ENCODE results near the gene YWHAH. TPM values are rescaled to one million over a fixed set of nuclear protein-coding genes. Genes with fewer than 3 reads are reported as not detected.

YWHAH gene
- total RNA-seq, 2 donors from 2014 or later = 207 to 269 TPM

DNA sequence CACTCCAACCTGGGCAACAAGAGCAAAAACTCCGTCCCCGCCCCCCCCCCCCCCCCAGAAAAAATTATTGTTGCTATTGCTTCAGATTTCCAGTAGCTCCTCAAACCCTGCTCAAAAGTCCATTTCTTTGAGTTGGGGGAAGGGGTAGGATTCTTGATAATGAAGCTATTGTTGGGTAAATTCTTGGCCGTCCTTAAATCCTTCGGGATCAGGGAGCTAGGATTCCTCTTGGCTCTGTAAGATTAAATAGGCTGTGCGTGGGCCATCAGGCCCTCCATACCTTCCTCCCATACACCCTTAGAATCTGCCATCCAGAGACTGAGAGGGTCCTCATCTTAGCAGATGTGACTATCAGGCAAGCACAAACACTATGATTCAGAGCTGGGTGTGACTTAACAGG lies 16.4 kb downstream of the YWHAH start:
- H3K36me3 ChIP-seq = peaks cover 7% of the 10 kb centered on the region
- no peak overlapping the region for H3K27ac ChIP-seq
- H3K27me3 ChIP-seq = no peaks in the 10 kb centered on the region
- no peaks in the 10 kb centered on the region for H3K4me1 ChIP-seq
- H3K9ac ChIP-seq (ENCODE audit: low read depth in 2 of 2, low read length in 2 of 2) = no peak overlapping the region
- H3K9me3 ChIP-seq = no peaks in the 10 kb centered on the region
- TF ChIP-seq, protein P1, sequence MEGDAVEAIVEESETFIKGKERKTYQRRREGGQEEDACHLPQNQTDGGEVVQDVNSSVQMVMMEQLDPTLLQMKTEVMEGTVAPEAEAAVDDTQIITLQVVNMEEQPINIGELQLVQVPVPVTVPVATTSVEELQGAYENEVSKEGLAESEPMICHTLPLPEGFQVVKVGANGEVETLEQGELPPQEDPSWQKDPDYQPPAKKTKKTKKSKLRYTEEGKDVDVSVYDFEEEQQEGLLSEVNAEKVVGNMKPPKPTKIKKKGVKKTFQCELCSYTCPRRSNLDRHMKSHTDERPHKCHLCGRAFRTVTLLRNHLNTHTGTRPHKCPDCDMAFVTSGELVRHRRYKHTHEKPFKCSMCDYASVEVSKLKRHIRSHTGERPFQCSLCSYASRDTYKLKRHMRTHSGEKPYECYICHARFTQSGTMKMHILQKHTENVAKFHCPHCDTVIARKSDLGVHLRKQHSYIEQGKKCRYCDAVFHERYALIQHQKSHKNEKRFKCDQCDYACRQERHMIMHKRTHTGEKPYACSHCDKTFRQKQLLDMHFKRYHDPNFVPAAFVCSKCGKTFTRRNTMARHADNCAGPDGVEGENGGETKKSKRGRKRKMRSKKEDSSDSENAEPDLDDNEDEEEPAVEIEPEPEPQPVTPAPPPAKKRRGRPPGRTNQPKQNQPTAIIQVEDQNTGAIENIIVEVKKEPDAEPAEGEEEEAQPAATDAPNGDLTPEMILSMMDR (IDR thresholded peaks at IDR 0.05) = no peak
- DNase-seq = no peak
- no peak overlapping the region for H3K4me3 ChIP-seq
- intact Hi-C loops (cut with DNase I) = no loop called here

DNA sequence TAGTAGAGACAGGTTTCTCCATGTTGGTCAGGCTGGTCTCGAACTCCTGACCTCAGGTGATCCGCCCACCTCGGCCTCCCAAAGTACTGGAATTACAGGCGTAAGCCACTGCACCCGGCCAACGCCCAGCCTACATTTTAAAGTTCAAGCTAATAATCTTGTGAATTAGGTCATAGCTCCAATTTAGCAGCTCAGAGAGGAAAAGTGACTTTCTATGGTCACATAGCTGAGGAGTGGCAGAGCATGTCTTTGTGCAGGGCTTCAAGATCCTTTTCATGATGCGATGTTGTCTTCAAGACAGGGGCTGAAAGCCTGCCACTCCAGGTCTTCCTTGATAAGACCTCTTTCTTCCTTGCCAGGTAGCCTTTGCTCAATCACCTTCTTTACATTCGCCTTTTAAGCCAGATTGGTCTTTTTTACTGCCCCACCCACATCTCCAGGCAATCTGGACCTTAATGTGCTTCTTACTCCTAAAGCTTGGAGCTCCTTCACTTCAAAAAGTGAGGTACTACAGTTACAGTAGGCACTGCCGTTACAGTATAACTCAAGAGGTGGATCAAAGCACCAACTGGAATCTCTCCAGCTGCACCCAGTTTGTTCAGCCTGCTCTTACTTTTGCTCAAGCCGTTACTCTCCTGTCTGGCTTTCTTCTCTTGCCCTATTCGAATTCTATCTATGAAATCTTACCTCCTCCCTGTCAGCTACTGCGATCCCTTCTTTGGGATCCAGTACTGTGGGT lies 18.2 kb downstream of the YWHAH start:
- H3K4me1 ChIP-seq = no peaks in the 10 kb centered on the region
- DNase-seq = no peak
- H3K27ac ChIP-seq = no peak overlapping the region
- no peaks in the 10 kb centered on the region for H3K9me3 ChIP-seq
- no peak overlapping the region for H3K4me3 ChIP-seq
- no peaks in the 10 kb centered on the region for H3K36me3 ChIP-seq
- TF ChIP-seq, protein P1 (IDR thresholded peaks at IDR 0.05) = no peak
- H3K9ac ChIP-seq (ENCODE audit: low read depth in 2 of 2, low read length in 2 of 2) = no peak overlapping the region
- H3K27me3 ChIP-seq = no peaks in the 10 kb centered on the region
- intact Hi-C loops (cut with DNase I) = no loop called here

DNA sequence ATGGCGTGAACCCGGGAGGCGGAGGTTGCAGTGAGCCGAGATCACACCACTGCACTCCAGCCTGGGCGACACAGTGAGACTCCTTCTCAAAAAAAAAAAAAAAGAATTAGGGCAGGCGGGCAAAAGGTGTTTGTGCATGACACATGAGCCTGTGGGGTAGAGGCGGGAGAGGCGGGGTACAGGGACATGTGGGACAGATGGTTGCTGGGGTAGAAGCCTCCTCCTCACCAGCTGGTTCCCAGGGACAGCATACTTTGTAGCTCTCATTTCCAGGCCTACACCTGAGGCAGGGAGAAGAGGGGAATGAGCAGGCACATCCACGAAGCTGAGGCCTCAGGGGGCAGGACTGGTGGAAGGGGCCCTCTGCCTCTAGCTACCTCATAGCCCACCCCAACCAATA lies 23.7 kb downstream of the YWHAH start:
- TF ChIP-seq, protein P1 (IDR thresholded peaks at IDR 0.05) = no peak
- H3K4me1 ChIP-seq = no peaks in the 10 kb centered on the region
- no peak overlapping the region for H3K4me3 ChIP-seq
- no peak overlapping the region for H3K9ac ChIP-seq (ENCODE audit: low read depth in 2 of 2, low read length in 2 of 2)
- DNase-seq = no peak
- intact Hi-C loops (cut with DNase I) = no loop called here
- H3K9me3 ChIP-seq = no peaks in the 10 kb centered on the region
- no peaks in the 10 kb centered on the region for H3K36me3 ChIP-seq
- H3K27ac ChIP-seq = no peak overlapping the region
- H3K27me3 ChIP-seq = no peaks in the 10 kb centered on the region

DNA sequence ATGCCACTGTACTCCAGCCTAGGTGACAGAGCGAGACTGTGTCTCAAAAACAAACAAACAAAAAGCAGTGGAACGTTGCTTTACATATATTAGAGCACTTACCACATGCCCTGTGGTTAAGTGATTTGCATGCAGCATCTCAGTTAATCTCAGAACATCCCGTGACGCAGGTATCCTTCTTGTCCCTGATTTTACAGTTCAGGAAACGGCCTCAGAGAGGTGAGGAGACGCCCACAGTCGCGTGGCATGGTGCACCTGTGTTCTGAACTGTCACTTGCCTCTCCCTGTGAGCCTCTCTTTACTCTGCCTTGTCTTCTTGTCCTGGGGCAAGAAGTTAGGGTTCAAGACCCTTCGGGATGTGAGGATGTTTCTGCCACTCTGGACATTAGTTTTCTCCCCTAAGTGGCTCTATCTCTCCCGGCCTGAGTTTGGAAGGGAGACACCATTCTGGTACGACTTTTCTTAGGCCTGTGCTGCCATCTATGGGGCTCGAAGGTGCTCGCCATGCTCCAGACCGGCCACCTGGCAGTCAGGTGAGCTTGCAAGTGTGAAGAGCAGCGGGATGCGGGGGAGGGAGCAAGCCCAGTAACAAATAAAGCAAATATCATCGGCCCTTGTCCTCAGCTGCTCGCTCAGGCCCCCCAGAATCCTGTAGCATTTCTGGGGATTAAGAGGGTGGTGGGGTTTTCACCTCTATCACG lies 25.6 kb downstream of the YWHAH start:
- Histone ChIP-seq H3K27ac (no peak overlapping the region), H3K9me3 (no peaks in the 10 kb centered on the region), H3K9ac (ENCODE audit: low read depth in 2 of 2, low read length in 2 of 2) (peak overlapping the region; percentile 12 to 51), H3K4me1 (no peaks in the 10 kb centered on the region), H3K4me3 (peak overlapping the region; percentile 41), H3K36me3 (no peaks in the 10 kb centered on the region), H3K27me3 (no peaks in the 10 kb centered on the region)
- intact Hi-C loops (cut with DNase I) = loop anchor here (5.0 to 10.0 kb wide), 2 partner anchors 297 to 505 kb away; partner anchors contain the start of gene FBXO7
- peak; percentile 83 for DNase-seq
- TF ChIP-seq, protein P1 (IDR thresholded peaks at IDR 0.05) = no peak

DNA sequence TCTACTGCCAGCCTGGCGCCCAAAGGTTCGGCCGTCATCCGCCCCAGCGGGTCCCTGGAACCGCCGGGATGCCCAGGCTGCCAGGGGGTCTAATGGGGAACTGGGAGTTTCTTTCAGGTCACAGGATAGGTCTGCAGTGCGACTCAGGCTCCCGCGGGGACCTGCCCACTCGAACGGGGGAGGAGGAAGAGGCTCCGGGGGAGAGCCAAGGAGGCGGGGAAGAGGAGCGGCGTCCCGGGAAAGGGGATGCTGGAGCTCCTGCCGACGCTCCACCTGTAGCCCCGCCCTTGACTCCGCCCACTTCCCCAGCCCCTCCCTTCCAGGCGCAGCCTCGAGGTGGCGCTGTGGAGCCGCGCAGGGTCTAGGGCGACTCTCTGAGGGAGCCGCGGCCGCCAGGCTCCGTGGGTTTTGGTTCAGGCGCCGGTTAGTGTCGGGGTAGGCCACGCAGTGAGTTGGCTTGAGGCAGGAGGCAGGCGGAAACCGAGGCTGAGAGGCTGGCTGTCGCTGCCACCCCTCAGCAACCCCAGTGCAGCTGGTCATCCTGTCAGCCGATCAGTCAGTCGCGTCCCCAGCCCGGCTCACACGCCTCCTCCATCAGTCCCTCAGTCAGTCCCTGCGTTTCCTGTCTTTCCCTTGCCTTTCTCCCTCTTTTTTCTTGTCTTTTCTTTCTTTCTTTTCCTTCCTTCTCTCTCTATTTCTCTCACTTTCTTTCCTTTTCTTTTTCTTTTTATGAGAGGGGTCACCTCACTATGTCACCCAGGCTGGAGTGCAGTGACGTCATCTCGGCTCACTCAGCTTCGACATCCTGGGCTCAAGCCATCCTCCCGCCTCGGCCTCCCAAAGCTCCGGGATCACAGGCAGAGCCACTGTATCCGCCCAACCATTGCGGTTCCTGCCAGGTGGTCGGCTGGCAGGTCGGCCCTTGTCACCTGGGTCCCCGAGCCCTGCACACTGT lies 26.4 kb downstream of the YWHAH start:
- no peaks in the 10 kb centered on the region for H3K36me3 ChIP-seq
- no peak overlapping the region for H3K27ac ChIP-seq
- no peaks in the 10 kb centered on the region for H3K9me3 ChIP-seq
- TF ChIP-seq, protein P1 (IDR thresholded peaks at IDR 0.05) = peak; percentile 93
- intact Hi-C loops (cut with DNase I) = loop anchor here (5.0 to 10.0 kb wide), 2 partner anchors 297 to 504 kb away; partner anchors contain the start of gene FBXO7
- H3K27me3 ChIP-seq = no peaks in the 10 kb centered on the region
- DNase-seq = peak; percentile 93
- H3K9ac ChIP-seq (ENCODE audit: low read depth in 2 of 2, low read length in 2 of 2) = peak overlapping the region; percentile 51 to 65
- H3K4me3 ChIP-seq = peak overlapping the region; percentile 41
- no peaks in the 10 kb centered on the region for H3K4me1 ChIP-seq

Measured in colonic mucosa (tissue), 4 donors.